Neural cell (in vitro differentiated cells): ENCODE measurements around the gene TEX2. TPM values are rescaled to one million over a fixed set of nuclear protein-coding genes. Genes with fewer than 3 reads are reported as not detected.
"Not testable (repeated sequence)": the region's sequence is repeated elsewhere in the genome, so short reads cannot be mapped to it uniquely, and the experiment has no call there.

Experiments
- H2AFZ ChIP-seq: fragments of 200-600, 300-800 bp; sonication (generic), shearing (Covaris generic); 2 replicates; pipeline ENCODE4 v1.6.0; 2014; ENCODE audit warnings: low read depth, mild to moderate bottlenecking, antibody characterized with exemption, low read length, moderate library complexity
- H3F3A ChIP-seq: fragments of 200-600 bp; shearing (Covaris generic); 2 replicates; pipeline ENCODE4 v1.6.1; 2016; ENCODE audit warnings: mild to moderate bottlenecking, moderate library complexity, mixed read lengths, antibody characterized with exemption, low read length; ENCODE audit not compliant: insufficient read depth, poor library complexity, severe bottlenecking
- H3K27ac ChIP-seq: fragments of 200-600, 300-800 bp; sonication (generic), shearing (Covaris generic); 2 replicates; pipeline ENCODE4 v1.5.1; 2014; ENCODE audit warnings: mild to moderate bottlenecking, low read length, moderate library complexity
- H3K27me3 ChIP-seq: fragments of 300-800, 200-600 bp; sonication (generic), shearing (Covaris generic); 2 replicates; pipeline ENCODE4 v1.6.0; 2014; ENCODE audit warnings: mild to moderate bottlenecking, low read depth, low read length, moderate library complexity; ENCODE audit not compliant: insufficient read depth
- H3K36me3 ChIP-seq: fragments of 300-800, 200-600 bp; sonication (generic), shearing (Covaris generic); 2 replicates; pipeline ENCODE4 v1.5.1; 2014; ENCODE audit warnings: mild to moderate bottlenecking, antibody characterized with exemption, low read length, moderate library complexity; ENCODE audit not compliant: insufficient read depth
- H3K4me2 ChIP-seq: fragments of 300-800, 200-600 bp; sonication (generic), shearing (Covaris generic); 2 replicates; pipeline ENCODE4 v1.6.0; 2014; ENCODE audit warnings: mild to moderate bottlenecking, low read length
- H3K4me3 ChIP-seq: fragments of 300-800, 200-600 bp; sonication (generic), shearing (Covaris generic); 2 replicates; pipeline ENCODE4 v1.5.1; 2014; ENCODE audit warnings: mild to moderate bottlenecking, low read length, moderate library complexity
- H3K79me2 ChIP-seq: fragments of 200-600 bp; shearing (Covaris generic); replicated peaks from 2 replicates; pipeline ENCODE4 v1.6.0; 2014; ENCODE audit warnings: mild to moderate bottlenecking, low read length, moderate library complexity; ENCODE audit not compliant: insufficient read depth
- H3K9ac ChIP-seq: fragments of 300-800, 200-600 bp; sonication (generic), shearing (Covaris generic); 2 replicates; pipeline ENCODE4 v1.6.1; 2016; ENCODE audit warnings: mild to moderate bottlenecking, low read length, mixed read lengths
- H3K9me2 ChIP-seq: fragments of 200-600 bp; shearing (Covaris generic); 2 replicates; pipeline ENCODE4 v1.6.1; 2016; ENCODE audit warnings: mild to moderate bottlenecking, low read length, mixed read lengths; ENCODE audit not compliant: insufficient read depth
- H3K9me3 ChIP-seq: fragments of 200-600, 300-800 bp; sonication (generic), shearing (Covaris generic); 2 replicates; pipeline ENCODE4 v1.6.1; 2016; ENCODE audit warnings: mild to moderate bottlenecking, mixed run types, low read length, moderate library complexity, mixed read lengths
- H4K20me1 ChIP-seq: fragments of 200-600 bp; shearing (Covaris generic); 2 replicates; pipeline ENCODE4 v1.6.1; 2016; ENCODE audit warnings: mild to moderate bottlenecking, mixed run types; ENCODE audit not compliant: insufficient read depth
- EP300 ChIP-seq: fragments of 450-650 bp; conservative IDR thresholded peaks from 2 replicates; pipeline ENCODE4 v1.6.1; 2014; ENCODE audit warnings: antibody characterized with exemption, mild to moderate bottlenecking, moderate library complexity; ENCODE audit not compliant: poor library complexity, severe bottlenecking
- EZH2 ChIP-seq: fragments of 200-600, 300-800 bp; shearing (Covaris generic), sonication (generic); IDR thresholded peaks from 2 replicates; pipeline ENCODE4 v1.6.1; 2014; ENCODE audit warnings: antibody characterized with exemption, low read length, borderline replicate concordance, mild to moderate bottlenecking; ENCODE audit not compliant: insufficient read depth, poor library complexity, severe bottlenecking
- MXI1 ChIP-seq: fragments of 450-650 bp; conservative IDR thresholded peaks from 2 replicates; pipeline ENCODE4 v1.6.1; 2014; ENCODE audit warnings: antibody characterized with exemption, mild to moderate bottlenecking; ENCODE audit not compliant: poor library complexity, severe bottlenecking
- RAD21 ChIP-seq: fragments of 450-650 bp; conservative IDR thresholded peaks from 2 replicates; pipeline ENCODE4 v1.6.1; 2014; ENCODE audit warnings: antibody characterized with exemption, mild to moderate bottlenecking, moderate library complexity
- SMC3 ChIP-seq: fragments of 450-650 bp; conservative IDR thresholded peaks from 2 replicates; pipeline ENCODE4 v1.6.1; 2014; ENCODE audit warnings: antibody characterized with exemption, mild to moderate bottlenecking, moderate library complexity; ENCODE audit not compliant: poor library complexity
- TAF1 ChIP-seq: IDR thresholded peaks from 2 replicates; pipeline ENCODE4 v1.6.1; 2012; ENCODE audit warnings: low read depth
- polyA plus RNA-seq: library from polyadenylated mRNA; depleted of rRNA; stranded (reverse); fragments of >200 nt; gene quantifications from 2 replicates; pipeline ENCODE4 v1.2.3, GENCODE V29; 2014
- TF ChIP-seq, protein P1 (sequence below): fragments of 450-650 bp; IDR thresholded peaks from 2 replicates; pipeline ENCODE4 v1.5.1; 2014; ENCODE audit warnings: antibody characterized with exemption, mild to moderate bottlenecking, moderate library complexity; ENCODE audit not compliant: poor library complexity, severe bottlenecking
- TF ChIP-seq, protein P2 (sequence below): IDR thresholded peaks from 2 replicates; pipeline ENCODE4 v1.6.1; 2012; ENCODE audit warnings: borderline replicate concordance

Gene TEX2
- polyA plus RNA-seq, 1 donor from 2014 or later, result 19.7 TPM

DNA sequence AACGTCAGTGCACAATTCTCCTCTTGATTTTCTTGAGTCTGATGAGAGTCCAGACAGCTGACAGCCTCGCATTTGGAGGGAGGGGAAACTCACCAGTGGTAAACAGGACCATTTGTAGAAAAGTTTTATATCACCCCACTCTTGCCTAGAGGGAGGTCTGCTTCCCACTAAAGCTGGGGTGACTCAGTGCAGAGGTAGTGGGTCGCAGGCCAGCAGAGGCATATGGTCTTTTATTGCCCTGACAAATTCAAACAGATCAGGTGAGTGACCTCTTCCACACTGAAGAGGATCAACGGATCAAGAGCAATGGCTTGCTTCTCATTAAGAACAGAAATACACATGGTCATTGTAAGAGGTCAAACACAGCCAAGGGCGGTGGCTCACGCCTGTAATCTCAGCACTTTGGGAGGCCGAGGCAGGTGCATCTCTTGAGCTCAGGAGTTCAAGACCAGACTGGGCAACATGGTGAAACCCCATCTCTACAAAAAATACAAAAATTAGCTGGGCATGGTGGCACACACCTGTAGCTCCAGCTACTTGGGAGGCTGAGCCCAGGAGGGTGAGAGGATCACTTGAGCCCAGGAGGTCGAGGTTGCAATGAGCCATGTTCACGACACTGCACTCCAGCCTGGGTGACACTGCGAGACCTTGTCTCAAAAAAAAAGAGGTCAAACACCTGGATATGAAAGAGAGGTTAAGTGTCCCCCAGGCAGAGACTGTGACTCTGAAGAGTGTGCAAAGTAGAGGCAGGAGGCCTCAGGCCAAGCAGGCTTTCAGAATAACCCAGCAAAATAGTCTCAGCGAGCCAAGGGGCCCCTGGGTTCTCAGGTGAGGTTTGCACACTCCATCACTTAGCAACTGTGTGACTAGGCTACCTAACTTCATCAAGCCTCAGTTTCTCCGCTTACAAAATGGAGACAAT lies 76.6 kb downstream of the TEX2 start:
- Histone ChIP-seq H3K27ac (no peak overlapping the region), H3K9ac (no peak overlapping the region)
- TF ChIP-seq, protein P1, sequence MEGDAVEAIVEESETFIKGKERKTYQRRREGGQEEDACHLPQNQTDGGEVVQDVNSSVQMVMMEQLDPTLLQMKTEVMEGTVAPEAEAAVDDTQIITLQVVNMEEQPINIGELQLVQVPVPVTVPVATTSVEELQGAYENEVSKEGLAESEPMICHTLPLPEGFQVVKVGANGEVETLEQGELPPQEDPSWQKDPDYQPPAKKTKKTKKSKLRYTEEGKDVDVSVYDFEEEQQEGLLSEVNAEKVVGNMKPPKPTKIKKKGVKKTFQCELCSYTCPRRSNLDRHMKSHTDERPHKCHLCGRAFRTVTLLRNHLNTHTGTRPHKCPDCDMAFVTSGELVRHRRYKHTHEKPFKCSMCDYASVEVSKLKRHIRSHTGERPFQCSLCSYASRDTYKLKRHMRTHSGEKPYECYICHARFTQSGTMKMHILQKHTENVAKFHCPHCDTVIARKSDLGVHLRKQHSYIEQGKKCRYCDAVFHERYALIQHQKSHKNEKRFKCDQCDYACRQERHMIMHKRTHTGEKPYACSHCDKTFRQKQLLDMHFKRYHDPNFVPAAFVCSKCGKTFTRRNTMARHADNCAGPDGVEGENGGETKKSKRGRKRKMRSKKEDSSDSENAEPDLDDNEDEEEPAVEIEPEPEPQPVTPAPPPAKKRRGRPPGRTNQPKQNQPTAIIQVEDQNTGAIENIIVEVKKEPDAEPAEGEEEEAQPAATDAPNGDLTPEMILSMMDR, result no peak
- TF ChIP-seq EP300 (no peak), RAD21 (no peak), EZH2 (no peak), MXI1 (no peak), SMC3 (no peak), TAF1 (no peak)
- TF ChIP-seq, protein P2, sequence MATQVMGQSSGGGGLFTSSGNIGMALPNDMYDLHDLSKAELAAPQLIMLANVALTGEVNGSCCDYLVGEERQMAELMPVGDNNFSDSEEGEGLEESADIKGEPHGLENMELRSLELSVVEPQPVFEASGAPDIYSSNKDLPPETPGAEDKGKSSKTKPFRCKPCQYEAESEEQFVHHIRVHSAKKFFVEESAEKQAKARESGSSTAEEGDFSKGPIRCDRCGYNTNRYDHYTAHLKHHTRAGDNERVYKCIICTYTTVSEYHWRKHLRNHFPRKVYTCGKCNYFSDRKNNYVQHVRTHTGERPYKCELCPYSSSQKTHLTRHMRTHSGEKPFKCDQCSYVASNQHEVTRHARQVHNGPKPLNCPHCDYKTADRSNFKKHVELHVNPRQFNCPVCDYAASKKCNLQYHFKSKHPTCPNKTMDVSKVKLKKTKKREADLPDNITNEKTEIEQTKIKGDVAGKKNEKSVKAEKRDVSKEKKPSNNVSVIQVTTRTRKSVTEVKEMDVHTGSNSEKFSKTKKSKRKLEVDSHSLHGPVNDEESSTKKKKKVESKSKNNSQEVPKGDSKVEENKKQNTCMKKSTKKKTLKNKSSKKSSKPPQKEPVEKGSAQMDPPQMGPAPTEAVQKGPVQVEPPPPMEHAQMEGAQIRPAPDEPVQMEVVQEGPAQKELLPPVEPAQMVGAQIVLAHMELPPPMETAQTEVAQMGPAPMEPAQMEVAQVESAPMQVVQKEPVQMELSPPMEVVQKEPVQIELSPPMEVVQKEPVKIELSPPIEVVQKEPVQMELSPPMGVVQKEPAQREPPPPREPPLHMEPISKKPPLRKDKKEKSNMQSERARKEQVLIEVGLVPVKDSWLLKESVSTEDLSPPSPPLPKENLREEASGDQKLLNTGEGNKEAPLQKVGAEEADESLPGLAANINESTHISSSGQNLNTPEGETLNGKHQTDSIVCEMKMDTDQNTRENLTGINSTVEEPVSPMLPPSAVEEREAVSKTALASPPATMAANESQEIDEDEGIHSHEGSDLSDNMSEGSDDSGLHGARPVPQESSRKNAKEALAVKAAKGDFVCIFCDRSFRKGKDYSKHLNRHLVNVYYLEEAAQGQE, result no peak

DNA sequence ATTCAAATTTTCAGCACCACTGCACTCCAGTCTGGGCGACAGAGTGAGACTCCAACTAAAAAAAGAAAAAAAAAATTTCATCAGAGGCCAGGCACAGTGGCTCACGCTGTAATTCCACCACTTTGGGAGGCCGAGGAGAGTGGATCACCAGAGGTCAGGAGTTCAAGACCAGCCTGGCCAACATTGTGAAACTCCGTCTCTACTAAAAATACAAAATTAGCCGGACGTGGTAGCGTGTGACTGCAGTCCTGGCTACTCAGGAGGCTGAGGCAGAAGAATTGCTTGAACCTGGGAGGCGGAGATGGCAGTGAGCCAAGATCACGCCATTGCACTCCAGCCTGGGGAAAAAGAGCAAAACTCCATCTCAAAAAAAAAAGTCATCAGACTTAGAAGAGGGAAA lies 77.5 kb downstream of the TEX2 start:
- H4K20me1 ChIP-seq, H3F3A ChIP-seq, H3K36me3 ChIP-seq, H3K4me3 ChIP-seq, H2AFZ ChIP-seq, H3K9ac ChIP-seq, H3K27me3 ChIP-seq, H3K27ac ChIP-seq, H3K9me2 ChIP-seq, H3K9me3 ChIP-seq, H3K79me2 ChIP-seq, H3K4me2 ChIP-seq: not testable (repeated sequence)

More for the DNA sequence above, 76.6 kb downstream of the TEX2 start:
- Histone ChIP-seq H4K20me1 (no peaks in the 10 kb centered on the region), H3K4me2 (no peak overlapping the region), H3K36me3 (no peaks in the 10 kb centered on the region), H3K9me2 (no peaks in the 10 kb centered on the region), H3K9me3 (no peaks in the 10 kb centered on the region), H3K27me3 (no peaks in the 10 kb centered on the region), H3K4me3 (no peak overlapping the region), H3K79me2 (no peaks in the 10 kb centered on the region), H3F3A (no peaks in the 10 kb centered on the region), H2AFZ (no peak overlapping the region)

DNA sequence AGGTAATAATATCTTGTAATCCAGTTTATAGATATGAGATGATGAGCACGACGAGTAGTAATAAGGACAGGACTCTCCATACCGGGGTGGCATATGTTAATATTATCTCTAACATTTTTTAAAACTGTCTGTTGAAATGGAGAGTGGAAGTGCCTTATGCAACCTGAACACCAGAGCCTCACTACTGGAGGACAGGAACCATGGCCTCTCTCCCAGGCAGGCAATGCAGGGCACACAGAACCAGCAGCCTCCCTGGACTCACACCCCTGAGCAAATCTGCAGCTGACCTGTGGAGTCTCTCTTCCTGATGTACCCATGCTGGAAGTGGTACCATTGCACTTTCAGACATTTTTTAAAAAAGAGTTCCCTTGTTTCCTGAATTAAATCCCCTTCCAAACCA lies 78.0 kb downstream of the TEX2 start:
- no peaks in the 10 kb centered on the region for H3K36me3 ChIP-seq
- H2AFZ ChIP-seq, result no peak overlapping the region
- no peaks in the 10 kb centered on the region for H3K9me2 ChIP-seq
- no peak overlapping the region for H3K27ac ChIP-seq
- no peaks in the 10 kb centered on the region for H3K27me3 ChIP-seq
- H4K20me1 ChIP-seq, result no peaks in the 10 kb centered on the region
- H3K9me3 ChIP-seq, result no peaks in the 10 kb centered on the region
- no peaks in the 10 kb centered on the region for H3F3A ChIP-seq
- H3K9ac ChIP-seq, result no peak overlapping the region
- H3K4me2 ChIP-seq, result no peak overlapping the region
- H3K79me2 ChIP-seq, result no peaks in the 10 kb centered on the region
- H3K4me3 ChIP-seq, result no peak overlapping the region
- TF ChIP-seq TAF1, result no peak
- TF ChIP-seq, protein P1, result no peak
- TF ChIP-seq, protein P2, result no peak
- TF ChIP-seq SMC3, result no peak
